22Rv1 (cell line): ENCODE data around the gene PIGH.

ENCODE experiments used
- H3K27ac ChIP-seq: fragments of 450-650 bp; 2 replicates; pipeline ENCODE4 v1.5.1; 2017
- CTCF ChIP-seq: fragments of 450-650 bp; IDR thresholded peaks from 2 replicates; pipeline ENCODE4 v1.5.1; 2017; ENCODE audit warnings: mild to moderate bottlenecking
- ZFX ChIP-seq: fragments of 450-650 bp; IDR thresholded peaks from 2 replicates; pipeline ENCODE4 v1.6.1; 2017; ENCODE audit warnings: antibody characterized with exemption, borderline replicate concordance

PIGH gene, protein sequence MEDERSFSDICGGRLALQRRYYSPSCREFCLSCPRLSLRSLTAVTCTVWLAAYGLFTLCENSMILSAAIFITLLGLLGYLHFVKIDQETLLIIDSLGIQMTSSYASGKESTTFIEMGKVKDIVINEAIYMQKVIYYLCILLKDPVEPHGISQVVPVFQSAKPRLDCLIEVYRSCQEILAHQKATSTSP

GRCh38 chr14:67599698-67600561, at the start of gene PIGH:
PIGH (minus strand) TSS chr14:67600268; CDS start chr14:67600203, 65 bp downstream.
- peak within 1 kb of the TSS; percentile 74 for H3K27ac ChIP-seq

DNA sequence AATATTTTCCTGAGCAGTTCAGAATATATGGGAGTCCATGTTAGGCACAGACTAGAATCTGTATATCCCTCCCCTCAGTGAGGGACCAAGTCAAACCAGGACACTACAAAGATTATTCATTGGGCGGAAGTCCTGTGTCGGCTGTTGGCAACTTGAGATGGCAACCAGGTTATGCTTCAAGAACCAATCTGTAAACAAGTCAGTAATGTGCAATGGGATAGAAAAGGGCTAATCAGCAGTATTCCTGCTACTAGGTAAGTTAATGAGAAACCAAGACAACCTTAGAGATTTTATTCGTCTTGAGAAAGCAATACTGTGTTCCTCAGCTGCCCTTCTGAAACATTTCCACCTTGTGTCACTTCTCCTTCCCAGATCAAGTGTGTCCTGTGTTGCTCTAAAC, 46.1 kb upstream of the PIGH start:
- H3K27ac ChIP-seq = no peak overlapping the region
- TF ChIP-seq CTCF = no peak
- no peak for TF ChIP-seq ZFX

More at GRCh38 chr14:67599698-67600561, at the start of gene PIGH:
- TF ChIP-seq ZFX (no peak), CTCF (peak; percentile 83)

- no peak overlapping the region for H3K27ac ChIP-seq
- TF ChIP-seq ZFX (no peak), CTCF (no peak)
Measured at GRCh38 chr14:67645414-67645813, 45.3 kb upstream of the PIGH start.

GRCh38 chr14:67644428-67644827, 44.4 kb upstream of the PIGH start:
- TF ChIP-seq ZFX (no peak), CTCF (no peak)
- no peak overlapping the region for H3K27ac ChIP-seq

- TF ChIP-seq ZFX = no peak
- TF ChIP-seq CTCF = no peak
- no peak overlapping the region for H3K27ac ChIP-seq
Measured at GRCh38 chr14:67643713-67644112, 43.6 kb upstream of the PIGH start.

GRCh38 chr14:67641902-67642749, 42.1 kb upstream of the PIGH start:
- no peak overlapping the region for H3K27ac ChIP-seq
- no peak for TF ChIP-seq CTCF
- no peak for TF ChIP-seq ZFX
